Tibial nerve (tissue), 4 donors: Measurements from ENCODE around the gene CLEC2B. TPM values are rescaled to one million over a fixed set of nuclear protein-coding genes. Genes with fewer than 3 reads are reported as not detected.
A peak's percentile ranks its signal among the peaks of the same experiment; 100 is the strongest.

ENCODE experiments used
- DNase-seq, 2 donors: peaks; one replicate each; pipeline ENCODE4 v3.0.0-alpha.2; 2019; ENCODE audit warnings: low spot score in 2 of 2
- H3K27ac ChIP-seq, 4 donors: fragments of 200-600 bp; sonication (generic) in 3 of 4; one replicate each; pipeline ENCODE4 v1.5.1; 2017 to 2019; ENCODE audit warnings: mild to moderate bottlenecking in 1 of 4
- H3K27me3 ChIP-seq, 2 donors: fragments of 200-600 bp; sonication (generic) in 1 of 2; one replicate each; pipeline versions ENCODE4 v1.5.1 to v1.6.0; 2017 to 2019
- H3K36me3 ChIP-seq, 3 donors: fragments of 200-600 bp; sonication (generic); one replicate each; pipeline ENCODE4 v1.5.1; 2018 to 2019
- H3K4me1 ChIP-seq, 4 donors: fragments of 200-600 bp; sonication (generic) in 3 of 4; one replicate each; pipeline ENCODE4 v1.5.1; 2017 to 2019
- H3K4me3 ChIP-seq, 4 donors: fragments of 200-600 bp; sonication (generic) in 3 of 4; one replicate each; pipeline ENCODE4 v1.5.1; 2017 to 2019; ENCODE audit warnings: mild to moderate bottlenecking in 1 of 4, moderate library complexity in 1 of 4
- H3K9me3 ChIP-seq, 4 donors: fragments of 200-600 bp; sonication (generic) in 3 of 4; one replicate each; pipeline ENCODE4 v1.5.1; 2017 to 2019
- CTCF ChIP-seq, 5 experiments: fragments of 200-600 bp in 3 of 5; fragments of 450-650 bp in 2 of 5; sonication (generic) in 3 of 5; IDR thresholded peaks; one replicate each; pipeline ENCODE4 v1.5.1; 2016 to 2019; ENCODE audit warnings: antibody characterized with exemption in 5 of 5, mild to moderate bottlenecking in 3 of 5, moderate library complexity in 2 of 5
- EP300 ChIP-seq, 2 donors: sonication (generic); formaldehyde crosslinking; IDR thresholded peaks; one replicate each; pipeline ENCODE4 v1.6.1; 2017; ENCODE audit warnings: antibody characterized with exemption in 2 of 2, mild to moderate bottlenecking in 1 of 2
- POLR2A ChIP-seq, 2 donors: fragments of 450-650 bp; IDR thresholded peaks; one replicate each; pipeline ENCODE4 v1.6.1; 2017; ENCODE audit warnings: antibody characterized with exemption in 2 of 2, mild to moderate bottlenecking in 2 of 2, moderate library complexity in 2 of 2
- WGBS, 2 donors: methylation state at CpG; one replicate each; pipeline ENCODE4 v1.1.5; 2018; 5-methylcytosine and 5-hydroxymethylcytosine counted together
- total RNA-seq, 4 donors: library from RNA; depleted of rRNA; stranded (reverse); fragments of >200 nt; gene quantifications; one replicate each; pipeline ENCODE4 v1.1.0, GENCODE V29; 2016

The CLEC2B gene
- total RNA-seq, 4 donors from 2014 or later = 15.3 to 40.4 (median 22.7) TPM

GRCh38 chr12:9829483-9829882, 39.7 kb downstream of the CLEC2B start:
- 85 to 92% methylated on average over 3 of the region's 3 CpGs for WGBS, 2 donors
- Histone ChIP-seq H3K9me3 (no peaks in the 10 kb centered on the region), H3K27ac (no peak overlapping the region), H3K4me1 (no peaks in the 10 kb centered on the region), H3K4me3 (no peak overlapping the region), H3K36me3 (no peaks in the 10 kb centered on the region), H3K27me3 (no peaks in the 10 kb centered on the region)
- TF ChIP-seq CTCF (IDR thresholded peaks at IDR 0.05) = no peak
- no peak for TF ChIP-seq EP300 (IDR thresholded peaks at IDR 0.05)
- TF ChIP-seq POLR2A (IDR thresholded peaks at IDR 0.05) = no peak
- DNase-seq = no peak

- no peak within 1 kb of the TSS for H3K27ac ChIP-seq
- no peaks in the 10 kb centered on the region for H3K4me1 ChIP-seq
- no peak for TF ChIP-seq EP300 (IDR thresholded peaks at IDR 0.05)
- no peak for TF ChIP-seq CTCF (IDR thresholded peaks at IDR 0.05)
- no peak for TF ChIP-seq POLR2A (IDR thresholded peaks at IDR 0.05)
- no peak for DNase-seq
- H3K4me3 ChIP-seq = no peak within 1 kb of the TSS
- H3K36me3 ChIP-seq = no peaks in the 10 kb centered on the region
- H3K9me3 ChIP-seq = no peaks in the 10 kb centered on the region
- WGBS, 2 donors = 93 to 95% methylated on average over 3 of the region's 3 CpGs
- no peaks in the 10 kb centered on the region for H3K27me3 ChIP-seq
Observed at GRCh38 chr12:9827209-9827888, 41.8 kb downstream of the CLEC2B start, which contains the start of gene KLRF1. Gene KLRF1, plus strand, starts transcription at chr12:9827481. Its CDS starts 64 bp downstream, at chr12:9827545.

GRCh38 chr12:9820281-9820930, 48.7 kb downstream of the CLEC2B start:
- no peak for DNase-seq
- Histone ChIP-seq H3K27me3 (no peaks in the 10 kb centered on the region), H3K9me3 (no peaks in the 10 kb centered on the region), H3K36me3 (no peaks in the 10 kb centered on the region), H3K4me1 (no peaks in the 10 kb centered on the region), H3K27ac (no peak overlapping the region), H3K4me3 (no peak overlapping the region)
- TF ChIP-seq POLR2A (IDR thresholded peaks at IDR 0.05) (no peak), EP300 (IDR thresholded peaks at IDR 0.05) (no peak), CTCF (IDR thresholded peaks at IDR 0.05) (no peak)
- 70 to 91% methylated on average over 7 to 8 of the region's 9 CpGs for WGBS, 2 donors

DNA sequence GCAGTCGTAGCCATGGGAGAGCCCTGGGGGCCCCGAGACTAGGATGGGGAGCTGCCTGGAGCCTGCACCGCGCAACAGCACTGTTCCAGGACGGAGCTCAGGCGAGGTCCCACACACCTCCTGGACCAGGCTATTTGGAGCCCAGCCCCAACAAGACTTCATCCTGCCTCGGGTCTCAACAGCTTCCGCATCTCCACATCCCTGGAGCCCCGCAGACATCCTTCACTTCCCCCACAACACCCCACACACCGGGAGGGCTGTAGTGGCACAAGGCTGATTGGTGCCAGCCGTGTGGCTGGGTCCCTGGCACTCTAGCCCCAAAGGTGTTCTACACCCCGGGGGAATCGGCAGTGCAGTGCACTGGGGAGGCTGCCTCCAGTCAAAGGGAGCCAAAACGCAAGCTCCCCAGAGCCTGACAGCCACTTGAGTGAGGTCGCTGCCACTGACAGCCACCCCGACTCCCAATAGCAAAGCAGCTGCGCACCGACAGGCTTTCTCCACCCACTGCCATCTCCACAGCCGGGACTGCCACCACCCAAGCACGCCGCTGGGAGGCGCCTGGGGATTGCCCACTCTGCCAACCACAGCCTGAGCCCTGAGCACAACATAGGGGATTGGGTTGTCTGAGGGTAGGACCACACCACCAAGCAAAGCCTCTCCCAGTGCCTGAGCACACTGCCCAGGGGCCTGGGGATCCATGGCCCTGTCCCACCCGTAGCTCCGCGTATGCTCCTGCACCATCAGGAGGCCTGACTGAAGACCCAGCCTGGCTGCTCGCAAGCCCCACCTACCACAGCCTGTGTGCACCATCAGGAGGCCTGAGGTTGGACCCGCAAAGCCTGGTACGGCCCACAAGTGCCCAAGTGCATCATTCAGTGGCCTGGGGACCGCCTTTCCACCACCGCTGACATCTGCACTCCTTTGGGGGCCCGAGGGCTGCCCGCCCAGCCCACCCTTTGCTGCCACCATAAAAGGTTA, 55.0 kb downstream of the CLEC2B start:
- peak; percentile 53 to 78 for DNase-seq
- Histone ChIP-seq H3K9me3 (no peaks in the 10 kb centered on the region), H3K27ac (no peak overlapping the region), H3K36me3 (no peaks in the 10 kb centered on the region), H3K4me1 (no peaks in the 10 kb centered on the region), H3K4me3 (peak overlapping the region in 2 of 4 donors; percentile 34 to 37), H3K27me3 (no peaks in the 10 kb centered on the region)
- 53 to 59% methylated on average over 26 to 32 of the region's 32 CpGs for WGBS, 2 donors
- TF ChIP-seq CTCF (IDR thresholded peaks at IDR 0.05) (peak; percentile 35 to 85 (median 62)), POLR2A (IDR thresholded peaks at IDR 0.05) (no peak)
